Activated gamma-delta T cell (primary cell): ENCODE measurements around the gene VTI1A.

ENCODE experiments used
- DNase-seq: peaks from one replicate; lab custom pipeline; 2025; lab: John Stamatoyannopoulos, UW

VTI1A gene

GRCh38 chr10:112639298-112639697 is 192.3 kb downstream of the VTI1A start:
- DNase-seq, result no peak

- no peak for DNase-seq
Observed at GRCh38 chr10:112640638-112641037, 193.6 kb downstream of the VTI1A start.

- no peak for DNase-seq
Observed at GRCh38 chr10:112643600-112644264, 196.7 kb downstream of the VTI1A start.

- DNase-seq, result no peak
Observed at GRCh38 chr10:112644265-112644645, 197.2 kb downstream of the VTI1A start.

- DNase-seq, result no peak
Observed at GRCh38 chr10:112649006-112649821, 202.2 kb downstream of the VTI1A start.

GRCh38 chr10:112649822-112650152 is 202.8 kb downstream of the VTI1A start:
- no peak for DNase-seq

- DNase-seq, result no peak
Observed at GRCh38 chr10:112650588-112651030, 203.6 kb downstream of the VTI1A start.

GRCh38 chr10:112653215-112653614 is 206.2 kb downstream of the VTI1A start:
- no peak for DNase-seq

- DNase-seq, result no peak
Observed at GRCh38 chr10:112653851-112654250, 206.8 kb downstream of the VTI1A start.

- DNase-seq, result no peak
Observed at GRCh38 chr10:112654794-112655193, 207.8 kb downstream of the VTI1A start.

GRCh38 chr10:112655722-112656121 is 208.7 kb downstream of the VTI1A start:
- no peak for DNase-seq

GRCh38 chr10:112658465-112658864 is 211.4 kb downstream of the VTI1A start:
- no peak for DNase-seq

- no peak for DNase-seq
Observed at GRCh38 chr10:112658900-112659638, 212.1 kb downstream of the VTI1A start.

- DNase-seq, result no peak
Observed at GRCh38 chr10:112663234-112664125, 216.5 kb downstream of the VTI1A start.

- DNase-seq, result no peak
Observed at GRCh38 chr10:112666094-112666493, 219.1 kb downstream of the VTI1A start.

GRCh38 chr10:112669989-112670388 is 223.0 kb downstream of the VTI1A start:
- no peak for DNase-seq

- no peak for DNase-seq
Observed at GRCh38 chr10:112671743-112672142, 224.7 kb downstream of the VTI1A start.

GRCh38 chr10:112672706-112673105 is 225.7 kb downstream of the VTI1A start:
- DNase-seq, result no peak

GRCh38 chr10:112675560-112676083 is 228.6 kb downstream of the VTI1A start:
- DNase-seq, result no peak

GRCh38 chr10:112677689-112678088 is 230.7 kb downstream of the VTI1A start:
- no peak for DNase-seq

GRCh38 chr10:112678581-112678980 is 231.6 kb downstream of the VTI1A start:
- DNase-seq, result no peak

- DNase-seq, result no peak
Observed at GRCh38 chr10:112678987-112679386, 232.0 kb downstream of the VTI1A start.
